Measurements from ENCODE around the gene CIRBP. TPM values are rescaled to one million over a fixed set of nuclear protein-coding genes. Genes with fewer than 3 reads are reported as not detected.

Gene CIRBP
- total RNA-seq, 2 experiments from 2014 or later = 161 to 180 TPM

GRCh38 chr19:1312767-1313694 lies 43.9 kb downstream of the CIRBP start:
- no peak for TF ChIP-seq CTCF (IDR thresholded peaks at IDR 0.05)
- Mint-ChIP-seq H3K27me3 (peaks cover 19% of the 10 kb centered on the region), H3K36me3 (ENCODE audit: low read depth) (no peaks in the 10 kb centered on the region), H3K9me3 (no peaks in the 10 kb centered on the region), H3K4me1 (ENCODE audit: low read depth) (no peaks in the 10 kb centered on the region), H3K4me3 (no peak overlapping the region), H3K27ac (no peak overlapping the region)
- DNase-seq (no peak), ATAC-seq (no peak)
- intact Hi-C loops (cut with micrococcal nuclease) = no loop called here
- CTCF ChIA-PET = no interaction called here
- POLR2A ChIA-PET = no interaction called here

GRCh38 chr19:1313695-1314613 lies 44.8 kb downstream of the CIRBP start:
- H3K4me3 Mint-ChIP-seq = no peak overlapping the region
- ATAC-seq (no peak), DNase-seq (no peak)
- H3K4me1 Mint-ChIP-seq (ENCODE audit: low read depth) = no peaks in the 10 kb centered on the region
- no peaks in the 10 kb centered on the region for H3K9me3 Mint-ChIP-seq
- intact Hi-C loops (cut with micrococcal nuclease) = no loop called here
- no peaks in the 10 kb centered on the region for H3K36me3 Mint-ChIP-seq (ENCODE audit: low read depth)
- POLR2A ChIA-PET = no interaction called here
- H3K27me3 Mint-ChIP-seq = peaks cover 21% of the 10 kb centered on the region
- CTCF ChIA-PET = interaction anchor here (0.9 kb wide), 2 partner anchors 34 to 232 kb away, joined by 3 read pairs; no protein-coding TSS in a partner anchor
- no peak for TF ChIP-seq CTCF (IDR thresholded peaks at IDR 0.05)
- H3K27ac Mint-ChIP-seq = no peak overlapping the region

GRCh38 chr19:1315470-1316166 lies 46.5 kb downstream of the CIRBP start:
- ChIA-PET CTCF (interaction anchor here (0.6 to 1.4 kb wide), 5 partner anchors 14 to 70 kb away, joined by 3 to 4 read pairs (median 3); a partner anchor contains a TSS), POLR2A (interaction anchor here (1.0 kb wide), 1 partner anchor 12 kb away, joined by 3 read pairs; no protein-coding TSS in a partner anchor)
- no peak overlapping the region for H3K27ac Mint-ChIP-seq
- H3K9me3 Mint-ChIP-seq = no peaks in the 10 kb centered on the region
- intact Hi-C loops (cut with micrococcal nuclease) = no loop called here
- H3K4me3 Mint-ChIP-seq = no peak overlapping the region
- H3K36me3 Mint-ChIP-seq (ENCODE audit: low read depth) = no peaks in the 10 kb centered on the region
- DNase-seq (peak; percentile 46), ATAC-seq (peak; percentile 71)
- H3K27me3 Mint-ChIP-seq = peaks cover 22% of the 10 kb centered on the region
- H3K4me1 Mint-ChIP-seq (ENCODE audit: low read depth) = no peaks in the 10 kb centered on the region
- TF ChIP-seq CTCF (IDR thresholded peaks at IDR 0.05) = peak; percentile 62

GRCh38 chr19:1316466-1316865 lies 47.3 kb downstream of the CIRBP start:
- H3K27ac Mint-ChIP-seq = no peak overlapping the region
- no peak for ATAC-seq
- peaks cover 25% of the 10 kb centered on the region for H3K27me3 Mint-ChIP-seq
- intact Hi-C loops (cut with micrococcal nuclease) = no loop called here
- TF ChIP-seq CTCF (IDR thresholded peaks at IDR 0.05) = no peak
- no peaks in the 10 kb centered on the region for H3K9me3 Mint-ChIP-seq
- no peak overlapping the region for H3K4me3 Mint-ChIP-seq
- H3K36me3 Mint-ChIP-seq (ENCODE audit: low read depth) = no peaks in the 10 kb centered on the region
- CTCF ChIA-PET = interaction anchor here (0.6 to 1.4 kb wide), 5 partner anchors 18 to 72 kb away, joined by 3 to 4 read pairs (median 3); a partner anchor contains a TSS
- POLR2A ChIA-PET = interaction anchor here (1.0 kb wide), 1 partner anchor 11 kb away, joined by 3 read pairs; no protein-coding TSS in a partner anchor
- DNase-seq = no peak
- no peaks in the 10 kb centered on the region for H3K4me1 Mint-ChIP-seq (ENCODE audit: low read depth)
